CD4-positive, alpha-beta T cell (primary cell): ENCODE measurements around the gene NCL. TPM values are rescaled to one million over a fixed set of nuclear protein-coding genes. Genes with fewer than 3 reads are reported as not detected.
A peak's percentile ranks its signal among the peaks of the same experiment; 100 is the strongest.
"Not testable (repeated sequence)": the region's sequence is repeated elsewhere in the genome, so short reads cannot be mapped to it uniquely, and the experiment has no call there.

Experiments
- ATAC-seq: fragments of 200-7000 bp; cut with Tn5 transposase; one replicate; pipeline ENCODE4 v1.10.0; 2022; ENCODE audit warnings: mild to moderate bottlenecking; ENCODE audit not compliant: poor library complexity
- CTCF ChIA-PET: fragments of 350-600 bp; sonication (Branson Sonifier 250); formaldehyde crosslinking; loops from one replicate; lab custom pipeline; 2021; ENCODE audit warnings: antibody characterized with exemption, inconsistent platforms; lab: Charles Lee
- POLR2A ChIA-PET: fragments of 350-600 bp; sonication (Branson Sonifier 250); formaldehyde crosslinking; loops from one replicate; lab custom pipeline; 2021; ENCODE audit warnings: antibody characterized with exemption, inconsistent platforms; lab: Charles Lee
- DNase-seq, 14 experiments: peaks; one replicate each; pipeline ENCODE4 v3.0.0-alpha.2; 2013 to 2020; ENCODE audit warnings: mixed read lengths in 2 of 14
- H3K27ac ChIP-seq, 2 donors: one replicate each; pipeline versions ENCODE4 v1.5.1 to v1.7.0; 2013; ENCODE audit warnings: low read length in 2 of 2, low read depth in 1 of 2, mild to moderate bottlenecking in 1 of 2
- H3K27me3 ChIP-seq, 2 experiments: 1 replicate in 1 of 2; 2 replicates in 1 of 2; pipeline versions ENCODE4 v1.6.1 to v1.7.0; 2013; ENCODE audit warnings: low read length in 2 of 2, control low read depth in 1 of 2, mild to moderate bottlenecking in 1 of 2, moderate library complexity in 1 of 2; ENCODE audit not compliant: insufficient read depth in 2 of 2, control insufficient read depth in 1 of 2
- H3K36me3 ChIP-seq: one replicate; pipeline ENCODE4 v1.6.1; 2013; ENCODE audit warnings: low read length, control low read depth; ENCODE audit not compliant: insufficient read depth
- H3K4me1 ChIP-seq: one replicate; pipeline ENCODE4 v1.6.1; 2013; ENCODE audit warnings: low read length, control low read depth; ENCODE audit not compliant: insufficient read depth
- H3K4me3 ChIP-seq: one replicate; pipeline ENCODE4 v1.5.1; 2013; ENCODE audit warnings: mild to moderate bottlenecking, low read length, moderate library complexity
- H3K9me3 ChIP-seq, 2 experiments: 1 replicate in 1 of 2; 2 replicates in 1 of 2; pipeline versions ENCODE4 v1.6.1 to v1.7.0; 2013; ENCODE audit warnings: low read length in 2 of 2, mild to moderate bottlenecking in 2 of 2, control low read depth in 1 of 2, moderate library complexity in 1 of 2; ENCODE audit not compliant: control insufficient read depth in 1 of 2, insufficient read depth in 1 of 2
- H3K27ac Mint-ChIP-seq: one replicate; pipeline ENCODE4 v1.8.0; 2020; ENCODE audit warnings: mixed read lengths
- H3K27me3 Mint-ChIP-seq: one replicate; pipeline ENCODE4 v1.8.0; 2021; ENCODE audit warnings: mixed read lengths
- H3K36me3 Mint-ChIP-seq: one replicate; pipeline ENCODE4 v1.8.0; 2021; ENCODE audit warnings: low read depth, mixed read lengths
- H3K4me1 Mint-ChIP-seq: one replicate; pipeline ENCODE4 v1.8.0; 2021; ENCODE audit warnings: low read depth, mixed read lengths
- H3K4me3 Mint-ChIP-seq: one replicate; pipeline ENCODE4 v1.8.0; 2020; ENCODE audit warnings: mild to moderate bottlenecking, mixed read lengths
- H3K9me3 Mint-ChIP-seq: one replicate; pipeline ENCODE4 v1.8.0; 2020; ENCODE audit warnings: mixed read lengths
- intact Hi-C, 2 experiments: fragments of 100-400 bp; cut with DNase I in 1 of 2; cut with micrococcal nuclease in 1 of 2; formaldehyde crosslinking; loops; one replicate each; pipeline versions ENCODE4 v1.15.1 to v1.9.0; 2023 to 2025; cut with DNase I, micrococcal nuclease
- total RNA-seq, 174 experiments: library from RNA in 2 of 174; stranded (reverse) in 2 of 174; gene quantifications; one replicate each; pipeline ENCODE4 v1.2.3 and lab custom pipeline; 2021 to 2026
- TF ChIP-seq, protein P1 (sequence below): fragments of 200-600 bp; IDR thresholded peaks from one replicate; pipeline ENCODE4 v1.8.0; 2022; ENCODE audit warnings: antibody characterized with exemption, mild to moderate bottlenecking

Gene NCL
- total RNA-seq, 2 experiments from 2014 or later, result 387 to 395 TPM

GRCh38 chr2:231405601-231406367 lies 58.5 kb downstream of the NCL start:
- H3K27ac ChIP-seq, H3K4me1 ChIP-seq, ATAC-seq, H3K9me3 Mint-ChIP-seq, H3K4me3 Mint-ChIP-seq, H3K27ac Mint-ChIP-seq, H3K27me3 ChIP-seq, H3K36me3 Mint-ChIP-seq, H3K36me3 ChIP-seq, POLR2A ChIA-PET, H3K27me3 Mint-ChIP-seq, H3K4me3 ChIP-seq: not testable (repeated sequence)
- TF ChIP-seq, protein P1, sequence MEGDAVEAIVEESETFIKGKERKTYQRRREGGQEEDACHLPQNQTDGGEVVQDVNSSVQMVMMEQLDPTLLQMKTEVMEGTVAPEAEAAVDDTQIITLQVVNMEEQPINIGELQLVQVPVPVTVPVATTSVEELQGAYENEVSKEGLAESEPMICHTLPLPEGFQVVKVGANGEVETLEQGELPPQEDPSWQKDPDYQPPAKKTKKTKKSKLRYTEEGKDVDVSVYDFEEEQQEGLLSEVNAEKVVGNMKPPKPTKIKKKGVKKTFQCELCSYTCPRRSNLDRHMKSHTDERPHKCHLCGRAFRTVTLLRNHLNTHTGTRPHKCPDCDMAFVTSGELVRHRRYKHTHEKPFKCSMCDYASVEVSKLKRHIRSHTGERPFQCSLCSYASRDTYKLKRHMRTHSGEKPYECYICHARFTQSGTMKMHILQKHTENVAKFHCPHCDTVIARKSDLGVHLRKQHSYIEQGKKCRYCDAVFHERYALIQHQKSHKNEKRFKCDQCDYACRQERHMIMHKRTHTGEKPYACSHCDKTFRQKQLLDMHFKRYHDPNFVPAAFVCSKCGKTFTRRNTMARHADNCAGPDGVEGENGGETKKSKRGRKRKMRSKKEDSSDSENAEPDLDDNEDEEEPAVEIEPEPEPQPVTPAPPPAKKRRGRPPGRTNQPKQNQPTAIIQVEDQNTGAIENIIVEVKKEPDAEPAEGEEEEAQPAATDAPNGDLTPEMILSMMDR, result peak; percentile 57
- CTCF ChIA-PET, result interaction anchor here (1.2 to 1.3 kb wide), 3 partner anchors 20 to 301 kb away, joined by 4 to 5 read pairs (median 4); no protein-coding TSS in a partner anchor
- intact Hi-C loops, result loop anchor here in 1 of 2 experiments (2.0 kb wide), 1 partner anchor 301 kb away; no protein-coding TSS in a partner anchor
- peaks cover 21% of the 10 kb centered on the region for H3K4me1 Mint-ChIP-seq
- peaks cover 10 to 13% of the 10 kb centered on the region in 2 experiments for H3K9me3 ChIP-seq
- DNase-seq, result peak in 3 of 14 experiments; percentile 22 to 58 (median 48)

GRCh38 chr2:231404183-231404578 lies 60.1 kb downstream of the NCL start:
- POLR2A ChIA-PET, H3K27ac ChIP-seq, H3K4me3 ChIP-seq, H3K27me3 ChIP-seq, H3K27me3 Mint-ChIP-seq, H3K9me3 Mint-ChIP-seq, H3K4me3 Mint-ChIP-seq, H3K36me3 ChIP-seq, H3K36me3 Mint-ChIP-seq, DNase-seq, H3K4me1 ChIP-seq, H3K9me3 ChIP-seq, ATAC-seq, H3K27ac Mint-ChIP-seq, CTCF ChIA-PET: not testable (repeated sequence)
- intact Hi-C loops, result loop anchor here in 1 of 2 experiments (2.0 kb wide), 1 partner anchor 299 kb away; no protein-coding TSS in a partner anchor
- peaks cover 21% of the 10 kb centered on the region for H3K4me1 Mint-ChIP-seq

Other genes starting within 250 kb of the NCL start
- under 1 TPM; 0.38 to 0.89 TPM for gene B3GNT7, start 68.8 kb downstream of the NCL start, total RNA-seq
- gene NMUR1, start 66.0 kb upstream of the NCL start, total RNA-seq, result under 1 TPM; 0.11 to 0.14 TPM
- not detected for gene TEX44, start 128.4 kb upstream of the NCL start, total RNA-seq
- gene PTMA, start 244.0 kb upstream of the NCL start, total RNA-seq, result 1,000 to 10,000 TPM; 1,546 to 1,586 TPM